Measurements from ENCODE around the gene ADRA1B. TPM values are rescaled to one million over a fixed set of nuclear protein-coding genes. Genes with fewer than 3 reads are reported as not detected.

The ADRA1B gene
- total RNA-seq, 1 donor from 2014 or later: not detected

DNA sequence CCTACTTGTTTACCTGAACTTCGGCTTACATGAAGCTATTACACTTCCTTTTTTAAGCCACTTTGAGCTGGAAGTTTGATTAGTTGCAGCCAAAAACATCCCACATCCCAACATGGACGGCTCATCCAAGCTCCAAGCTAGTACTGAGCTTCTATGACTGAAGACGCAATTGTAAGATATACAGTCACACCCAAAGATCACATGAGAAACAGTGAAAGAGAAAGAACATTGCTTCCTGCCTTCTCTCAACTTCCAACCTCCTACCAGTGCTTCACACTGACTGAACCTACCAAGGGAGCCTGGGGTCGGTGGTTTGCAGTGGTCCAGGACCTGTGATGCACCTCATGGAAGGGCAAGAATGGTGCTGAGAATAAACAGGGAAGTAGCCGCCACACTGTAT, 27.4 kb upstream of the ADRA1B start:
- DNase-seq (ENCODE audit: low spot score): no peak
- no peak overlapping the region for H3K27ac Mint-ChIP-seq
- H3K36me3 Mint-ChIP-seq (ENCODE audit: low read depth): no peaks in the 10 kb centered on the region
- H3K9me3 Mint-ChIP-seq: no peaks in the 10 kb centered on the region
- no peaks in the 10 kb centered on the region for H3K4me1 Mint-ChIP-seq (ENCODE audit: low read depth)
- intact Hi-C loops (cut with micrococcal nuclease): no loop called here
- no peaks in the 10 kb centered on the region for H3K27me3 Mint-ChIP-seq (ENCODE audit: low read depth)
- no peak overlapping the region for H3K4me3 Mint-ChIP-seq (ENCODE audit: low read depth)

DNA sequence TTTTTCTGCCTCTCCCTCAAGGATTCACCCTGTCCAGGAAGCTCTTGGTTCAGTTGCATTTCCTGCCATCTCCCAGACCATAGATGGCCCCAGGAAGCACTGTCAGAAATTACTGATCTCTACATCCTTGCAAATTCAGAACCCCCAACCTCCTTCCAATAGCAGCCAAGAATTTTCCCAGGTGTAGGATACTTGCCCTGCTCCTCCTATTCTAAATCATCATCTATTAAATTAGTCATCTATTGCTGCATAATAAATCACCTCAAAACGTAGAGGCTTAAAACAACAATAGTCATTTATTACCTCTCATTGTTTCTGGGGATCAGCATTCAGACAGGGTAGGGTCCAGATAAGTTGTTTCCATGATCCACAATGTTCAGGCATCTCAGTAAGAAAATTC, 26.1 kb upstream of the ADRA1B start:
- Mint-ChIP-seq H3K4me3 (ENCODE audit: low read depth) (no peak overlapping the region), H3K27me3 (ENCODE audit: low read depth) (no peaks in the 10 kb centered on the region), H3K36me3 (ENCODE audit: low read depth) (no peaks in the 10 kb centered on the region), H3K4me1 (ENCODE audit: low read depth) (no peaks in the 10 kb centered on the region), H3K27ac (no peak overlapping the region), H3K9me3 (no peaks in the 10 kb centered on the region)
- intact Hi-C loops (cut with micrococcal nuclease): no loop called here
- no peak for DNase-seq (ENCODE audit: low spot score)

DNA sequence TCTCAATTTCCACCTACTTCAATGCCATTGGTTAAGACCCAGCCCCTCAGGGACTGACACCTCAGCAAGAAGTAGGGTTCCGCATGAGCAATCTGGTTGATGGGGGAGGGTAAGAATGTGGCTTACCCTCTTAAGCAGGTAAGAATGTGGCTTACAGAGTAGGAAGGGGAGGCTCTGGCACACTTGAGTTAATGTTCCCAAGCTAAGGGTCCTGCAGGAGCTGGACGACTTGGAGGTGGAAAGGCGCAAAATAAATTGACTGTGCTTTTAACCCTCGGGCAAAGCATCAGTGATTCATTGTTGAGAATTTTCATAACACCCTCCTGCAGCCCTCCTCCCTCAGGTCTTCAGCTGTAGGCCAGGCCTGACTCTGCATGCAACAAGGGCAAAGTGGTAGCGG, 24.9 kb upstream of the ADRA1B start:
- intact Hi-C loops (cut with micrococcal nuclease): no loop called here
- no peak for DNase-seq (ENCODE audit: low spot score)
- H3K36me3 Mint-ChIP-seq (ENCODE audit: low read depth): no peaks in the 10 kb centered on the region
- no peaks in the 10 kb centered on the region for H3K9me3 Mint-ChIP-seq
- H3K4me3 Mint-ChIP-seq (ENCODE audit: low read depth): no peak overlapping the region
- no peaks in the 10 kb centered on the region for H3K27me3 Mint-ChIP-seq (ENCODE audit: low read depth)
- no peaks in the 10 kb centered on the region for H3K4me1 Mint-ChIP-seq (ENCODE audit: low read depth)
- H3K27ac Mint-ChIP-seq: no peak overlapping the region

DNA sequence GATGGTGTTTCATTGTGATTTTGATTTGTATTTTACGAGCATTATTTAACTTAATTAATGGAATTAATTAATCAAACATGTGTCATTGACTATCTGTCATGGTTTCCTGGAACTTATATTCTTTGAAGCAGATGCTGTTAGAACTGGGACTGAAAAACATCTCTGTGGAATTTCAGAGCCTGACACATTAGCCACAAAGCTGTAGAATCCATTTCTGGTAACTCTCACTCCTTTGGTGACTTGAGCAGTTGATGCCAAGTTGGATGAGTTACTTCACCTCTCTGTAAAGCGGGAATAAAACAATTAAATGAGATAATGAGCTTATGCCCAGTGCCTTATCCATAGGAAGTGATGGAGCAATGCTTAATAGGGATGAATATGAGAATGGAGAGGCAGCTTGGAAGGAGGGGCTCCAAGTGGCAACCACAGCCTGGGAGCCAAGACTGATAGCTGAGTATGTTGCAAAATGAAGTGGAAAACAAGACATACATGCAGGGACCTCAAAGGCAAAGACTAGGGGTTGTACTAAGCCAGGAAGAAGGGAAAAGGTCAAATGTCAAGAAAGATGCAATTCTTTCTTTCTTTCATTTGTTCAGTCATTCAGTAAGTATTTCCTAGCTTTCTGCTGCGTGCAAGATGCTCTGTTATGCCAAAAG, 23.1 kb upstream of the ADRA1B start:
- intact Hi-C loops (cut with micrococcal nuclease): no loop called here
- DNase-seq (ENCODE audit: low spot score): no peak
- Mint-ChIP-seq H3K27me3 (ENCODE audit: low read depth) (peaks cover 3% of the 10 kb centered on the region), H3K27ac (no peak overlapping the region), H3K36me3 (ENCODE audit: low read depth) (no peaks in the 10 kb centered on the region), H3K4me3 (ENCODE audit: low read depth) (no peak overlapping the region), H3K4me1 (ENCODE audit: low read depth) (no peaks in the 10 kb centered on the region), H3K9me3 (no peaks in the 10 kb centered on the region)

DNA sequence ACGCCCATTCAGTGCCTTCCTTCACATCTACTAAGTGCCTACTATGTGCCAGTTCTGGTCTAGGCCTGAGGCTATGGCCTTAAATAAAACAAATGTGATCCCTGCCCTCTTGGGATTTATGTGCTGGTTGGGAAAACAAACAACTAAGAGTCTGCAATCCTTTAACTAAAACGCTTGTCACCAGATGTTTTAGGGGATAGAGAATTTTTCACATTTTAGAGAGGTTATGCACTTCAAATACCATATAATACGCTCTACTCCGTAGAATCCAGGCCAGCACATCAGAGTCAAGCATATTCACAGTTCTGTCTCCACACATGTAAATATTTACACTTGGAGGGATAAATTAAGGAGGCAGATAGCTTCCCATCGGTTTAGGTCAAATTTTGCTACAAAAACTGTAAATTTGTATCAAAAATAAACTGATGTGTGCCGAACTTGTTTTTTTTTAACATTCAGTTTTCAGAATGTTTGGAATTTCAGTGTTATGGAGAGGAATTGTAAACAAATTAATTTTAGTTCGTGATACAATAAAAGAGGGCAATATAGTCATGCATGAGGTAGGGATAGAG, 22.0 kb upstream of the ADRA1B start:
- Mint-ChIP-seq H3K4me1 (ENCODE audit: low read depth) (no peaks in the 10 kb centered on the region), H3K27me3 (ENCODE audit: low read depth) (peaks cover 10% of the 10 kb centered on the region), H3K4me3 (ENCODE audit: low read depth) (no peak overlapping the region), H3K27ac (no peak overlapping the region), H3K9me3 (no peaks in the 10 kb centered on the region), H3K36me3 (ENCODE audit: low read depth) (no peaks in the 10 kb centered on the region)
- DNase-seq (ENCODE audit: low spot score): no peak
- intact Hi-C loops (cut with micrococcal nuclease): no loop called here

DNA sequence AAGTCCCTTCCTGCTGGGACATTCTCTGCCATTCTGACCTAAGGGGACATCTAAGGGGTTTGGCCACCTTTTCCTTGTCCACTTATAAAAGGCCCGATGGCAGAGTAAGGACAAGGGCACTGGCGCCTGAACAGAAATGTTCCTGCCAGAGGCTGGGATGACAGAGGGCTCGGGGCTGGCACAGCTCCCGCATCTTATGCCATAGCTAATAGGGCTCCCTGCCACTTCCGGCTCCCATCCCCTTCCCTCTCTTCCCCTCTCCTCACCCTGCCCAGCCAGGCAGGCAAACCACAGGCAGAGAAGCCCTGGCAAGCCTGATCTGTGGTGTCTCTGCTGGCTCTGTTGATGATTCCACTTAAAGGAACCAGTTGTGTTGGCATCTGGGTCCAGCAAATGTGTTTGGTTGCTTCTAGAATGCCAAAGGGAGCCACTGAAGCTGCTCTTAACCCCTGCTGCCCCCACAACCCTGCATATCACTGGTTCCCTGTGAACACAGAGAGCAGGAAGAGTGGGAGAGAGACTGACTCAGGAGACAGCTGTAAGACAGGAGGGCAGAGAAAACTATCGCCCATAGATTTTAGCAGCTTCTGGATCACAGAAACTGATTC, 18.4 kb upstream of the ADRA1B start:
- Mint-ChIP-seq H3K36me3 (ENCODE audit: low read depth) (no peaks in the 10 kb centered on the region), H3K27ac (no peak overlapping the region)
- intact Hi-C loops (cut with micrococcal nuclease): no loop called here

DNA sequence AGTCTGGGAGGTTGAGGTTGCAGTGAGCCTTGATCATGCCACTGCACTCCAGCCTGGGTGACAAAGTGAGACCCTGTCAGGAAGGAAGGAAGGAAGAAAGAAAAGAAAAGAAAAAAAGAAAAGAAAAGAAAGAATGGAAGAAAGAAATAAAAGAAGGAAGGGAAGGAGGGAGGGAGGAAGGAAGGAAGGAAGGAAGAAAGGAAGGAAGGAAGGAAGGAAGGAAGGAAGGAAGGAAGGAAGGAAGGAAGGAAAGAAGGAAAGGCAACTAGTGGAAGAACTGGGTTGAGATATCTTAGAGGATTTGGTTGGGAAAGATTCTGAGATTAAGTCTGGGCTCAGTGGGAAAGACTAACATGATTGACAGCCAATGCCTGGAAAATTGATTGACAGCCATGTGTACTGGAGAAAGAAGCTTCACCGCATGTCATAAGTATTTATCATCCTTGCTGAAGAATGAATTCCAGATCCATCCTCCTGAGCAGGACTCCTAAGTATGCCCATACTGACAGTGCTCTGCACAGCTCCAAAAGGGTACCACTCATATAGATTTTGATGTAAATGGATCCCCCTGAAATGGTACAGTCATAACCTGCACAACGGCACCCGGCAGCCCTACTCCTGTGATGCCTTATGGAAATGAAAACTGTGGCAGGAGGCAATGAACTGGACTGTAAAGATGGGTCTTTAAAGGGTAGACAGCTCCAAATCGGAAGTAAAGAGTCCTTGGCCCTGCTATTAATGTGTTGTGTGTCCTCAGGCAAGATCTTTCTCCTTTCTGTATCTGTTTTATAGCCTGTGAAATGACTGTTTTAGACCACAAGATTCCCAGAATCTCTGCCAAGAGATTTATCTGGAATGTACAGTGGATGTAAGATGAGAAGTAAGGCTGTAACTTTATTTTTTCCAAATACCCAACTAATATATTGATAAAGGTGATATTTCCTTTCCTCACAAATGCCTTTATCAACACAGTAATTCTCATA, 16.9 kb upstream of the ADRA1B start:
- no peak overlapping the region for H3K4me3 Mint-ChIP-seq (ENCODE audit: low read depth)
- H3K27ac Mint-ChIP-seq: no peak overlapping the region
- no peaks in the 10 kb centered on the region for H3K9me3 Mint-ChIP-seq
- peaks cover 21% of the 10 kb centered on the region for H3K4me1 Mint-ChIP-seq (ENCODE audit: low read depth)
- peaks cover 21% of the 10 kb centered on the region for H3K27me3 Mint-ChIP-seq (ENCODE audit: low read depth)
- H3K36me3 Mint-ChIP-seq (ENCODE audit: low read depth): no peaks in the 10 kb centered on the region
- no peak for DNase-seq (ENCODE audit: low spot score)
- intact Hi-C loops (cut with micrococcal nuclease): no loop called here

More for the DNA sequence above, 18.4 kb upstream of the ADRA1B start:
- Mint-ChIP-seq H3K4me3 (ENCODE audit: low read depth) (no peak overlapping the region), H3K9me3 (no peaks in the 10 kb centered on the region), H3K27me3 (ENCODE audit: low read depth) (peaks cover 18% of the 10 kb centered on the region), H3K4me1 (ENCODE audit: low read depth) (peaks cover 19% of the 10 kb centered on the region)
- DNase-seq (ENCODE audit: low spot score): no peak

DNA sequence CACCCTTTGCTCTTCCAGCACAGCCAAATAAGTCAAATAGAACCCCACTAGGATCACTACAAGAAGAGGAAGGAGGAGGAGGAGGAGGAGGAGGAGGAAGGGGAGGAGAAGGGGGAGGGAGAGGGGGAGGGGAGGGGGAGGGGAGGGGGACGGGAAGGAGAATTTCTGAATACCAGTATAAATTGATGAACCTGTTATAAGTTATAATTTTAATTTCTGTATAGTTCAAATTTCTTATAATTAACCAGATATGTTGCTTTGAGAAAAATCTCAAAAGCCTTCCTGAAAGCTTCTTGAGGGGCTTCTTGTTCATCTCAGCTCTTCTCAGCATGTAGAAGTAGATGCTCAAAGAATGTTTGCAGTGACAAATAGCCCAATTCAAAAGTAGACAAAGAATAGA, 15.0 kb upstream of the ADRA1B start:
- intact Hi-C loops (cut with micrococcal nuclease): no loop called here
- Mint-ChIP-seq H3K4me3 (ENCODE audit: low read depth) (no peak overlapping the region), H3K27ac (no peak overlapping the region), H3K4me1 (ENCODE audit: low read depth) (peaks cover 21% of the 10 kb centered on the region), H3K27me3 (ENCODE audit: low read depth) (peaks cover 25% of the 10 kb centered on the region), H3K9me3 (no peaks in the 10 kb centered on the region), H3K36me3 (ENCODE audit: low read depth) (no peaks in the 10 kb centered on the region)
- DNase-seq (ENCODE audit: low spot score): no peak

DNA sequence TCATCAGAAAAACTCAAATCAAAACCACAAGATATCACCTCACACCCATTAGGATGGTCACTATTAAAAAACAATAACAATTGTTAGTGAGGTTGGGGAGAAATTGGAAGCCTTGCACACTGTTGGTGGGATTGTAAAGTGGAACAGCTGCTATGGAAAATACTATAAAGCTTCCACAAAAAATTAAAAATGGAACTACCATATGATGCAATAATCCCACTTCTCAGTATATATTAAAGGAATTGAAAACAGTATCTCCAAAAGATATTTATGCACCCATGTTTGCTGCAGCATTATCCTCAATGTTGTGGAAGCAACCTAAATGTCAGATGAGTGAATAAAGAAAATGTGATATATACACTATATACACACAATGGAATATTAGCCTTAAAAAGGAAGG, 14.5 kb upstream of the ADRA1B start:
- peaks cover 26% of the 10 kb centered on the region for H3K27me3 Mint-ChIP-seq (ENCODE audit: low read depth)

DNA sequence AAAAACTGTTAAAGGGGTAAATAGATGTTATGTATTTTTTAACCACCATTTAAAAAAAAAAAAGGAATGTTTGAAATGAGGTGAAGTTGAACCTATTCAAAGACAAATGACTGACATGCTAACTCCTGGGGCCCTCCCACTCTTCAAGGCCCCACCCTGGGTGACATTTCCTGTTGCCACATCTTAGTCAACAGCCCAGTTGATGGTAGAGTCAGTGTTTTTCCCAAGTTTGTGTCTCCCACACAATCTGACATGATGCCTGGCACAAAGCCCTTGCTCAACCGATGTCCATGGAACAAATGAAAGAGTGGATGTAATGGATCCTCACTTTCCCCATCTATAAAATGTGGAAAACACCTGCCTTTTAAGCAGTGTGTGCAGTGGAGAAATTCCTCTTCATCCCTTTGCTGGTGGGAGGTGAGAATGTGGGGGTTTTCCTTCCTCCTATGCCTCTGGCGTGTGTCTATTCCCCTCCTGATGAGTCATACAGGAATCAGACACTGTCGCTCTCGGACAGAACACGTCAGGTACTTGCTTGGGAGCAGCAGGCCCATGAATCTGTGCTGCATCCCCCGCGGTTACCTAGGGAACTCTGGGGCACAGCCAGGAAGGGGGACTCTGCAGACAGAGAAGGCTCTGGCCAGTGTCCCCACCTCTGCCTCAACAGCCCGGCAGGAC, 13.7 kb upstream of the ADRA1B start:
- DNase-seq (ENCODE audit: low spot score): no peak
- Mint-ChIP-seq H3K4me3 (ENCODE audit: low read depth) (no peak overlapping the region), H3K9me3 (no peaks in the 10 kb centered on the region), H3K27me3 (ENCODE audit: low read depth) (peaks cover 28% of the 10 kb centered on the region), H3K27ac (no peak overlapping the region), H3K4me1 (ENCODE audit: low read depth) (peaks cover 21% of the 10 kb centered on the region), H3K36me3 (ENCODE audit: low read depth) (no peaks in the 10 kb centered on the region)
- intact Hi-C loops (cut with micrococcal nuclease): no loop called here

More for the DNA sequence above, 14.5 kb upstream of the ADRA1B start:
- DNase-seq (ENCODE audit: low spot score): no peak
- Mint-ChIP-seq H3K4me3 (ENCODE audit: low read depth) (no peak overlapping the region), H3K27ac (no peak overlapping the region), H3K9me3 (no peaks in the 10 kb centered on the region), H3K36me3 (ENCODE audit: low read depth) (no peaks in the 10 kb centered on the region), H3K4me1 (ENCODE audit: low read depth) (peaks cover 21% of the 10 kb centered on the region)
- intact Hi-C loops (cut with micrococcal nuclease): no loop called here

DNA sequence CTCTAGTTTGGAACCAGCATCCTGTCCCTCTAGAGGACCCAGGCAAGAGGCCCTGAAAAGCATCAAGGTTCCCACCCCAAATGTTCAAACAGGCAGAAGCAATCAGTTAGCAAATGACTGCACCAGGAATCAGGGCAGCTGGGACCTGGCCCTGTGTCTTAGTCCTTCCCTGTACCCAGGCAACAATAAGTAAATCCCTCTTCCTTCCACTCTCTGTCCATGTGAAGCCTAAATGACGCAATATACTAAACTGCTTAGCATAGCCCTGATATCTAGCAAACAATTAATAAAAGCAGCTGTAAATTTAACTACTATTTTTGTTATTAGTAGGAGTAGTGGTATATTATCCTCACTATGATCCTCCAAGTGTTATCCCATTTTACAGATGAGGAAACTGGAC, 13.2 kb upstream of the ADRA1B start:
- DNase-seq (ENCODE audit: low spot score): no peak
- intact Hi-C loops (cut with micrococcal nuclease): no loop called here
- Mint-ChIP-seq H3K4me3 (ENCODE audit: low read depth) (no peak overlapping the region), H3K4me1 (ENCODE audit: low read depth) (peaks cover 21% of the 10 kb centered on the region), H3K9me3 (no peaks in the 10 kb centered on the region), H3K36me3 (ENCODE audit: low read depth) (no peaks in the 10 kb centered on the region), H3K27me3 (ENCODE audit: low read depth) (peaks cover 25% of the 10 kb centered on the region), H3K27ac (no peak overlapping the region)

DNA sequence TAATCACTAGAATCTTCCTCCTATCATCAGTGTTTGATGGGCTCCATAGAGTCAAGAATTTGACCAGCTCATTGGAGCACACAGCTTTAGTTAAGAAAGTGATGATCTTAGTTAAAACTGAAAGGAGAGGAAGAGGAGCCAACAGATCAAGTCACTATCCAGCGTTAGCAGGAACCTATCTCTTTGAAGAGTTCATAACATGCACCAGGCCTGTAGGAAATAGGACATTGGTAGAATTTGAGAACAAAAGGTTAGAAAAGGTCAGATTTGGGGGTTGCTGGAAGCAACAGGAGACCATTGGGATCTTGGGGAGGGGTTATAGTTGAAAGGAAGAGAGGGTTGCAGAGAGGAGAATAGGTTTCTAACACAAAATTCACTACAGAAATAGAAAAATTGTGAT, 11.4 kb upstream of the ADRA1B start:
- Mint-ChIP-seq H3K36me3 (ENCODE audit: low read depth) (no peaks in the 10 kb centered on the region), H3K27ac (no peak overlapping the region), H3K4me3 (ENCODE audit: low read depth) (no peak overlapping the region), H3K9me3 (no peaks in the 10 kb centered on the region), H3K4me1 (ENCODE audit: low read depth) (peaks cover 15% of the 10 kb centered on the region), H3K27me3 (ENCODE audit: low read depth) (peaks cover 16% of the 10 kb centered on the region)
- intact Hi-C loops (cut with micrococcal nuclease): no loop called here
- DNase-seq (ENCODE audit: low spot score): no peak

Data from activated T-helper 2 cell treated with anti-CD3 and anti-CD28 coated beads, Interferon-gamma antibody, Interleukin-2, Interleukin-4, amounts not matched to agents 10 μg/mL and 5 μg/mL and 100 μg/mL, durations not matched to agents 14 hours and 24 hours and 36 hours (primary cell).